ENCODE measurements around the gene CROCC2.

Gene CROCC2

GRCh38 chr2:241038374-241039180 lies 132.4 kb downstream of the CROCC2 start:
- no peak for DNase-seq (ENCODE audit: low read depth)

DNA sequence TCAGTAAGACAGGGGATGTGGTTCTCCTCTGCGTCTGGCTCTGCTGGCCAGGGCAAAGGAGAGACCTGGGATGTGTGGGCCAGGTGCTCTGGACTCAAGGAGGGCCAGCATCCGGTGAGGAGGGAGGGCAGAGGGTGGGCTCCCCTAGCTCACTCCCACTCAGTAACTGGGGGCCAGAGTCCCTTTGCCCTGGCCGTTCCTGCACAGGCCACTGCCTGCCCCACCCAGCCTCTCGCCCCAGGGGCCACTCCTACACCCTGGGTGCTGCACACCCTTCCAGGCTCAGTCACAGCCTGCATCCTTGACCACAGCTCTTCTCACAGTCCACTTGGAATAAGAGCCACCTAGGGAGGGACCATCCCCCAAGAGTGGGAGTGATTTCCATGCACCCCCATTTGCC lies 133.3 kb downstream of the CROCC2 start:
- DNase-seq (ENCODE audit: low read depth): no peak

DNA sequence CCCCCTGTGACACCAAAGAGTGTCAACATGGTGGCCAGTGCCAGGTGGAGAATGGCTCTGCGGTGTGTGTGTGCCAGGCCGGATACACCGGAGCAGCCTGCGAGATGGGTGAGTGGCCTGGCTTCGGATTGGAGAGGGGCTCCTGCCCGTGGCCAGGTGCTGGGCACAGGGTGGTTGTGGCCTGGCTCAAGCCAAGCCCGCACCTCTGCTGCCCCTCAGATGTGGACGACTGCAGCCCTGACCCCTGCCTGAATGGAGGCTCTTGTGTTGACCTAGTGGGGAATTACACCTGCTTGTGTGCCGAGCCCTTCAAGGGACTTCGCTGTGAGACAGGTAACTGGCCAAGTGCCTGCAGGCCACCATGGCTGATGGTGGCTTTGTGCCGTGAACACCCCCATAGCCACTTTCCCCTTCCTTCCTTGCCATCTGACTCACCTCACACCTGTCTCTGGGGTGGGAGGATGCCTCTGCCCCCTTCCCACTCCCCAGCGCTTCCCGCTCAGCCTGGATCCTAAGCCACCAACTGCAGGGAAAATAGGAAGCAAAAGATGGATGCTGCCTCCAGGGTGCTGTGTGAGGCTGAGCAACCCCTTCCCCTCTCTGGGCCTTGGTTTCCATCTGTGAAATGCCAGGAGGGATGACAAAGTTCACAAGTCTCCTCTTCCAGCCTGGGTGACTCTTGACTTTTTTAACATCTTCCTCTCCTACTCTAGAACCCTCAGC lies 134.1 kb downstream of the CROCC2 start:
- DNase-seq (ENCODE audit: low read depth): no peak

DNA sequence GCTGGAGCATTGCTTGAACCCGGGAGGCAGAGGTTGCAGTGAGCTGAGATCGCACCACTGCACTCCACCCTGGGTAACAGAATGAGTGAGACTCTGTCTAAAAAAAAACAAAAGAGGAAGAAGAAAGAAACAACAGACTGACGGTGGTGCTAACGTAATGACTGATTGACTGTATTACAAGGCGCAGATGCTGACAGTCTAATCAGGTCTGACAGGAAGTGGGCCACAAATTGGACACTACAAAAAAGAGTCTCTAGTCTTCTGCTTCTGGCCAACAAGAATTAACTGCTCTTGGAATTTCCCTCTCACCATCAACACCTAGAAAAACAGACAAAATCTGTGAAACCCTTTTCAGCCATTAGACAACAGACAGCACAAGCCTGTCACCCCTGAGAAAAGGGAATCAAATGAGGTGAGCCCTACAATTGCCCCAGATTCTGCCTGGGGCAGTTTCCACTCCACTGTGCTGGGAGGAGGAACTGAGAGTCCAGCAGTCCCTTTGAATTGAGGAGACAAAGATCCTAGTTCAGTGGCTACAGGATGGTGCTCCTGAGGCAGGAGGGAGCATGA lies 135.5 kb downstream of the CROCC2 start:
- DNase-seq (ENCODE audit: low read depth): no peak

Measured in stimulated activated CD8-positive, alpha-beta memory T cell treated with anti-CD3 and anti-CD28 coated beads, Interleukin-15, amount 100 ng/mL, for 1 hour (primary cell).